ENCODE measurements around the gene CENPN. TPM values are rescaled to one million over a fixed set of nuclear protein-coding genes. Genes with fewer than 3 reads are reported as not detected.

The CENPN gene
- total RNA-seq, 3 donors from 2014 or later (not counting 1 experiment from before 2014, with no cell fraction given) = 6.6 to 11.6 (median 9.0) TPM

DNA sequence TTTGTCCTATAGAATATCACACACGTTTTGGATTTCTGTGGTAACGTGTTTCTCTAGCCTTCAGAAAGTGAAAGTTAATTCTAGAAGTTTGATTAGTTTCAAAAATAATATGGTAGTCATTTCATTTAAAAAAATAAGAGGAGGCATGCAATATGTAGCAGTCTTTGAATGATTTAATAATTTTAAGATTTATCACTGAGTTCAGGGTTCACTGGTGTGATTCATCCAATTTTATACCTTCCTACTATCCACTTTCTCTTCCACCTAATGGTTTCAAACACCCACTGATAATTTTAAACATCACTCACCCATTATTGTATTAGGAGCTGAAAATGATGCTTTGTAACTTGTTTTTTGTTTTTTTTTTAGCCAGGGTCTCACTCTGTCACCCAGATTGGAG, 42.7 kb upstream of the CENPN start:
- H3K27me3 Mint-ChIP-seq (ENCODE audit: low read depth in 2 of 2) = no peaks in the 10 kb centered on the region
- no peaks in the 10 kb centered on the region for H3K4me1 ChIP-seq (ENCODE audit: control insufficient read depth, insufficient read depth, low read length)
- H3K4me3 ChIP-seq (ENCODE audit: low read length) = no peak overlapping the region
- DNase-seq (no peak), ATAC-seq (no peak)
- H3K4me1 Mint-ChIP-seq = peaks cover 4% of the 10 kb centered on the region in 2 donors
- H3K36me3 Mint-ChIP-seq = peaks cover 20% of the 10 kb centered on the region
- H3K9me3 ChIP-seq (ENCODE audit: control insufficient read depth, insufficient read depth, low read length) = no peaks in the 10 kb centered on the region
- TF ChIP-seq, protein P1, sequence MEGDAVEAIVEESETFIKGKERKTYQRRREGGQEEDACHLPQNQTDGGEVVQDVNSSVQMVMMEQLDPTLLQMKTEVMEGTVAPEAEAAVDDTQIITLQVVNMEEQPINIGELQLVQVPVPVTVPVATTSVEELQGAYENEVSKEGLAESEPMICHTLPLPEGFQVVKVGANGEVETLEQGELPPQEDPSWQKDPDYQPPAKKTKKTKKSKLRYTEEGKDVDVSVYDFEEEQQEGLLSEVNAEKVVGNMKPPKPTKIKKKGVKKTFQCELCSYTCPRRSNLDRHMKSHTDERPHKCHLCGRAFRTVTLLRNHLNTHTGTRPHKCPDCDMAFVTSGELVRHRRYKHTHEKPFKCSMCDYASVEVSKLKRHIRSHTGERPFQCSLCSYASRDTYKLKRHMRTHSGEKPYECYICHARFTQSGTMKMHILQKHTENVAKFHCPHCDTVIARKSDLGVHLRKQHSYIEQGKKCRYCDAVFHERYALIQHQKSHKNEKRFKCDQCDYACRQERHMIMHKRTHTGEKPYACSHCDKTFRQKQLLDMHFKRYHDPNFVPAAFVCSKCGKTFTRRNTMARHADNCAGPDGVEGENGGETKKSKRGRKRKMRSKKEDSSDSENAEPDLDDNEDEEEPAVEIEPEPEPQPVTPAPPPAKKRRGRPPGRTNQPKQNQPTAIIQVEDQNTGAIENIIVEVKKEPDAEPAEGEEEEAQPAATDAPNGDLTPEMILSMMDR (IDR thresholded peaks at IDR 0.05) = no peak
- H3K27me3 ChIP-seq (ENCODE audit: control insufficient read depth, insufficient read depth, low read length) = no peaks in the 10 kb centered on the region
- no CpG with 5 or more reads among the region's 2 CpGs for WGBS (ENCODE audit: insufficient coverage)
- no peak overlapping the region for H3K27ac Mint-ChIP-seq
- H3K36me3 ChIP-seq (ENCODE audit: control insufficient read depth, insufficient read depth, low read length) = peaks cover 2% of the 10 kb centered on the region
- peaks cover 2 to 14% of the 10 kb centered on the region in 2 donors for H3K9me3 Mint-ChIP-seq
- intact Hi-C loops (cut with micrococcal nuclease) = no loop called here
- no peak overlapping the region for H3K27ac ChIP-seq (ENCODE audit: low read length)
- H3K4me3 Mint-ChIP-seq = no peak overlapping the region

DNA sequence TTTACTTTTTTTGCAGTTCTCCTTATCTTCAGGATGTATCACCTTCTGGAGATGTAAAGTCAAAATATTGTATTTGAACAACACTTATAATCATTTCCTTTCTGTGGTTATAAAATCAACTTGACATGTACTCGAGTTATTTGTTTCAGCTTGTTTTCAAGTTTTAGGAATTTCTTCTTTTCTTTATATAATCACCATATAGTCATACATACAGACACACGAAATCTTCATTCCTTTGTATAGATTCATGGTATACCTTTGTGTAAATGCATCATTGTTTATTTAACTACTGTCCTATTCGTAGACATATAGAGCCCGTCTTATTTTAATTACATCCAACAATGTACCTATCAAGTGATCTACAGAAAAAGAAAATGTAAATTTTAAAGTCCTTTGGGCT, 40.4 kb upstream of the CENPN start:
- WGBS (ENCODE audit: insufficient coverage) = no CpG with 5 or more reads among the region's 4 CpGs
- Mint-ChIP-seq H3K27ac (no peak overlapping the region), H3K4me3 (no peak overlapping the region), H3K27me3 (ENCODE audit: low read depth in 2 of 2) (no peaks in the 10 kb centered on the region), H3K4me1 (peaks cover 4% of the 10 kb centered on the region in 2 donors), H3K9me3 (no peaks in the 10 kb centered on the region), H3K36me3 (no peaks in the 10 kb centered on the region)
- ATAC-seq (no peak), DNase-seq (no peak)
- Histone ChIP-seq H3K9me3 (ENCODE audit: control insufficient read depth, insufficient read depth, low read length) (no peaks in the 10 kb centered on the region), H3K4me1 (ENCODE audit: control insufficient read depth, insufficient read depth, low read length) (no peaks in the 10 kb centered on the region), H3K27ac (ENCODE audit: low read length) (no peak overlapping the region), H3K4me3 (ENCODE audit: low read length) (no peak overlapping the region), H3K27me3 (ENCODE audit: control insufficient read depth, insufficient read depth, low read length) (no peaks in the 10 kb centered on the region), H3K36me3 (ENCODE audit: control insufficient read depth, insufficient read depth, low read length) (peaks cover 2% of the 10 kb centered on the region)
- intact Hi-C loops (cut with micrococcal nuclease) = no loop called here
- TF ChIP-seq, protein P1 (IDR thresholded peaks at IDR 0.05) = no peak

DNA sequence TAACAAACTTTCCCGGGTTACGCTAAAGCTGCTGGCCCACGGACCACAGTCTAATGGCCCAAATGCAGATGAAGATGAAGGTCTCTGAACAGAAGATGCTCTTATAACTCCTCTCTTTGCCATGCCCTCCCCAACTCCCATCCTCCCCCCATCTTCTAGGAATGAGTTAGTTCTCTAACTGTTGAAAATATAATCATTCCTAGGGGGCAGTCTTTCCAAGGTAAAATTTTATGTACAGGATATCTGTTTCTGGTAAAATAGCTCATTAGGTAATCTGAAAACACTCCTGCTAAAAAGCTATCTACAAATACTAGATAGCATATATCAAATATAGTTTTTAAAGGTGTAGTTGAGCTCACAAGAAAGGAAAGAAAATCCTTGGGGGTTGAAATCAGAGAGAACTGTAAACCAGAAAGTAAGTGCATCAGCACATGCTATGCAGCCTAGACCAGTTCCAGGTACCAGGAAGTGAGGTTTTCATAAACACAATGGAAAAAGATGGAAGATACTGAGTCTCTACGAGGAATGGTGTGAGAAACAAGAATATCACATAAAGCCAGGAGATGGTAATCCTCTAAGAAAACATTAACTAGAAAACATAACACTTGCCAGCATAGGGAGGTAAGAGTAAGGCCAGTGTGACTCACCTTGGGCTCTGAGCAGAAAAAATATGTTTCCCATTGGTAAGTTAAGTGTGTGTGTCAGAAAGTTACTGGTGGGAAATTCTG, 38.5 kb upstream of the CENPN start:
- peaks cover 2% of the 10 kb centered on the region for H3K36me3 ChIP-seq (ENCODE audit: control insufficient read depth, insufficient read depth, low read length)
- ATAC-seq = no peak
- Mint-ChIP-seq H3K36me3 (no peaks in the 10 kb centered on the region), H3K27ac (no peak overlapping the region), H3K9me3 (no peaks in the 10 kb centered on the region), H3K27me3 (ENCODE audit: low read depth in 2 of 2) (no peaks in the 10 kb centered on the region), H3K4me3 (no peak overlapping the region), H3K4me1 (peaks cover 4% of the 10 kb centered on the region in 2 donors)
- H3K4me3 ChIP-seq (ENCODE audit: low read length) = no peak overlapping the region
- H3K27me3 ChIP-seq (ENCODE audit: control insufficient read depth, insufficient read depth, low read length) = no peaks in the 10 kb centered on the region
- no peaks in the 10 kb centered on the region for H3K9me3 ChIP-seq (ENCODE audit: control insufficient read depth, insufficient read depth, low read length)
- H3K27ac ChIP-seq (ENCODE audit: low read length) = no peak overlapping the region
- WGBS (ENCODE audit: insufficient coverage) = 100% methylated on average over 3 of the region's 4 CpGs
- no peaks in the 10 kb centered on the region for H3K4me1 ChIP-seq (ENCODE audit: control insufficient read depth, insufficient read depth, low read length)
- intact Hi-C loops (cut with micrococcal nuclease) = no loop called here
- TF ChIP-seq, protein P1 (IDR thresholded peaks at IDR 0.05) = no peak
- DNase-seq = no peak

DNA sequence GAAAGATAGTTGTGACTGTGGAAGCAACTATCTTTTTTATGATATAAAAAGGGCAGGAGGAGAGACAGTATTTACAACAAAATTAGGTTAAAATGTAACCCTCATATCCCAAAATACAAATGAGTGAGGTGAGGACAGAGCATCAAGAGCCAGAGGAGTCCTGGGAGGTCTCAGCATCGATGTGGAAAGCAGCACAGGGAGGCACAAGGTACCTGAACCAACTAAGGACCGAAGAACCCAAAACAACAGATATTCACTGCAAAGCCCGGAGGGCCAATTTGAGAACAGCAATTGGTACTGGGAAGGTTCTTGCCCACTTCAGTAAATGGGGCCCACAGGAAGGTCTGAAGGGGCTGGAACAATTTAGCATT, 37.9 kb upstream of the CENPN start:
- no peak overlapping the region for H3K27ac ChIP-seq (ENCODE audit: low read length)
- no peaks in the 10 kb centered on the region for H3K4me1 ChIP-seq (ENCODE audit: control insufficient read depth, insufficient read depth, low read length)
- H3K27me3 ChIP-seq (ENCODE audit: control insufficient read depth, insufficient read depth, low read length) = no peaks in the 10 kb centered on the region
- intact Hi-C loops (cut with micrococcal nuclease) = no loop called here
- Mint-ChIP-seq H3K4me3 (no peak overlapping the region), H3K9me3 (no peaks in the 10 kb centered on the region), H3K27me3 (ENCODE audit: low read depth in 2 of 2) (no peaks in the 10 kb centered on the region), H3K4me1 (peaks cover 1 to 5% of the 10 kb centered on the region in 2 donors), H3K36me3 (no peaks in the 10 kb centered on the region), H3K27ac (no peak overlapping the region)
- no peak for ATAC-seq
- WGBS (ENCODE audit: insufficient coverage) = 100% methylated on average over 3 of the region's 3 CpGs
- H3K36me3 ChIP-seq (ENCODE audit: control insufficient read depth, insufficient read depth, low read length) = peaks cover 2% of the 10 kb centered on the region
- TF ChIP-seq, protein P1 (IDR thresholded peaks at IDR 0.05) = no peak
- H3K9me3 ChIP-seq (ENCODE audit: control insufficient read depth, insufficient read depth, low read length) = no peaks in the 10 kb centered on the region
- no peak overlapping the region for H3K4me3 ChIP-seq (ENCODE audit: low read length)
- DNase-seq = no peak
